GM18861 (cell line): ENCODE results near the gene STUM.
"Not testable (repeated sequence)": the region's sequence is repeated elsewhere in the genome, so short reads cannot be mapped to it uniquely, and the experiment has no call there.

Experiments
- ATAC-seq: cut with Tn5 transposase; IDR thresholded peaks from one replicate; pipeline ENCODE4 v1.9.1; 2021; ENCODE audit not compliant: unreplicated experiment

STUM gene

DNA sequence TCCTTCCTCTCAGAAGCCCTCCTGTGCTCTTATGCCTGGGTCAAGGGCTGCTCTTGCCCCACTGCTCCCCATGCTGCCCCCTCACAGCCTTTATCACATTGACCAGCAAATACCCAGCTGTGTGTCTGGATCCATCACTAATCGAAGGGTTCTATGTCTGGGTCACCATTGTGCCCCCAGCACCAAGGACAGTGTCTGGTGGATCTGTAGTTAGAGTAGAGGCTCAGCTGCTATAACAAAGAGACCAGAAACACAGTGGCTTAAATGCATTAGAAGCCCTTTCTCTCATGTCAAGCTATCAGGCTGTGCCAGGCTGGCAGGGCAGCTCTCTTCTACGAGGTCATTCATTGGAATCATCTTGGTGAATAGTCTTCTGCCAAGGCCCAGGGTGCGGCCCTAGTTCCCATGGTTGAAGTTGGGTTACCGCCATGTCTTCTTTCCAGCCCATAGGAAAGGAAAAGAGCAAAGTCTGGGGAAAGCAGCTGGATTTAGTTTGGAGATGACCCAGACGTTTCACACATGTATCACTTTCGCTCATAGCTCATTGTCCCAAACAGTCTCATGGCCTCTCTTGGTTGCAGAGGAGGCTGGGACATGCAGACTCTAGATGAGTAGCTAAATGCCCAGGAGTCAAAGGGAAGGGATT lies 32.2 kb downstream of the STUM start:
- no peak for ATAC-seq

DNA sequence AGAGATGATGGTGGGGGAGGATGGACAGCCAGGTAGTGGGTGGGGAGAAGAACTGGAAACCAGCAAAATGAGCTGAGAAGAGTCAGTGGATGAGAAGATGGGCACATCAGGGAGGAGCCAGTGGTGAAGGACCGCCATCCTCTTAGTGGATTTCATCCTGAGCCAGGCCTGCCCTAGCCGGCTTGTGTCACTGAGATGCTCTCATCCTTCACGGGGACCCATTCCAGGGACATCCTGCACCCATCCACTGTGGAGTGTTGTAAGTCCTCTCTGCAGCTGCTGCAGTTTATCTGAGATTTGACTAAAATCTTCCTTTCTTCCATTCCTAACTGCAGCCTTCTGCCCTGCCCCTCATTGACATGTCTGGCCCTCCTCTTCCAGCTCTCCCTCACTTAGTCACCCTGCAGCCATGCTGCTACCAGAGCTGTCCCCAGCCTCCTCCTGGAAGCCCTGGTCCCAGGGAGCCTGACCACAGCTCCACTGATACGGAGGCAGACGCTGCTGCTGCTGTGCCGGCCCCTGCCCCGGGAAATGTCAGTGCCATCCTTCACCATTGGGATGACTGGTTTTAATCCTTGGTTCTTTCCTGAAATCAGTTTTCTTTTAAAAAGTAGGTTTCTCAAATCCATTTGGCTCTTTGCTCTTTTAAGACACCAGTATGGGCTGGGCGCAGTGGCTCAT lies 33.2 kb downstream of the STUM start:
- no peak for ATAC-seq

GRCh38 chr1:226582966-226583365 lies 34.4 kb downstream of the STUM start:
- ATAC-seq: no peak

DNA sequence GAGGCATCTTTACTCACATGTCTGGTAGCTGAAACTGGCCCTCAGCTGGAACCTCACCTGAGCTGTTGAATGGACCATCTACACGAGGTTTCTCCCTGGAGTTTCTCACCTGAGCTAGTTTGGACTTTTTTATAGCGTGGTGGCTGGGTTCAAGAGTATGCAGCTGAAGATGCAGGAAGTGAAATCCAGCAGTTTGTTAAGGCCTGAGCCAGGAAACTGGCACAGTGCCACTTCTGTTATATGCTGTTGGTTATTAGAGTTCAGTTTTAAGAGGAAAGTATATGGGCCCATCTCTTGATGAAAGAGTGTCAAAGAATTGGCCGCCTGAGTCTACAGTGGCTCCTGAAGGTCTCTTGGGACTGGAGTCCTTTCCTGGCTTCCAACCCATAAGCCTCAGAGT lies 35.6 kb downstream of the STUM start:
- ATAC-seq: no peak

DNA sequence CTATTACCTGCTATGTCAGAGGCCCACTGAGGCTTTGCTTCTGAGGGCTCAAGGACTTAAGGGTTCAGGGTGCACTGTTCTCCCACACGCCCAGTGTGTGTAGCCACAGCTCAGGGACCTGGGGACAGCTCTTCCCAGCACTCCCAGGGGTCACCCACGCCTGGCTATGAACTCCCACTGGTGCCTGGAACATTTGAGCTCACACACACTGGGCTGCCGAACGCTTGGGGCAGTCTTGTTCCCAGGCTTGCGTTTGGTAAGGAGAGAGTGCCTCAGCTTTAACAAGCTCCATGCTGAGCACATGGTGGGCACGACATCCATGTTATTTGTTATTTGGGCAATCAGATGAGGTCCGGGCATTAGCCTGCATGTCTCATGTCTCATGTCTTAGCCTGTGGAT lies 37.6 kb downstream of the STUM start:
- no peak for ATAC-seq

DNA sequence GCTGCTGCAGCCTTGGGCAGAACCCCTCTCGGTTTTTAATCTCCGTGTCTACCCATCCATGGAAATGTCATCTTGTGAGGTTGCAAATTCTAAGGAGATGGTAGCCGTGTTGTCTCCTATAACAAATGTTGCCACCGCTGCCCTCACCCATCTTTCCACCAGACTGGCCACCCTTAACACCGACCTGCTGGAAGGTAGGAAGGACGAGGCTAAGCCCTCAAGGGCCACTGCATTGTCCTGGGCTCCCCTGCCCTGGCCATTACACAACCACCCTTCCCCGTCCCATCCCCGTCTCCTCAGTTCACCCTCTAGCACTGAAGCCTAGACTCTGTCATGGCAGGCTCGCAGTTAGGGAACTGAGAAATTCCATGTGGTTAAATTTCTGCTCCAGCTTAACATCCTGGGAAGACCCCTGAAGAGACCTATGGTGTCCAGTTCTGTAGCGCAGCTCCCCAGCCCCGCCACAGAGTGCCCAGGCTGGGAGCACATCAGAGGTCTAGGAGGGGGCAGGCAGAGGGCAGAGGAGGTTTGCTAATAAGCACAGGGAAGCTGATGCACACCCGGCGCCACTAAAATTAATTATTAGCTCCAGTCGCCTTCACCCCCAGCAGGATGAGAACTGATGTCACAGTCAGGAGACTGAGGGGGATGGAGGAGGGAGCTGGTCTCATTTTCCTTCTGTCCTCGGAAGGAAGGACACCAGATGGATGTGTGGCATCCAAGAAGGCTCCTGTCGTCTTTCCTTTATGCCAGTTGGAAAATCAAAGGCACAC lies 38.3 kb downstream of the STUM start:
- ATAC-seq: no peak

DNA sequence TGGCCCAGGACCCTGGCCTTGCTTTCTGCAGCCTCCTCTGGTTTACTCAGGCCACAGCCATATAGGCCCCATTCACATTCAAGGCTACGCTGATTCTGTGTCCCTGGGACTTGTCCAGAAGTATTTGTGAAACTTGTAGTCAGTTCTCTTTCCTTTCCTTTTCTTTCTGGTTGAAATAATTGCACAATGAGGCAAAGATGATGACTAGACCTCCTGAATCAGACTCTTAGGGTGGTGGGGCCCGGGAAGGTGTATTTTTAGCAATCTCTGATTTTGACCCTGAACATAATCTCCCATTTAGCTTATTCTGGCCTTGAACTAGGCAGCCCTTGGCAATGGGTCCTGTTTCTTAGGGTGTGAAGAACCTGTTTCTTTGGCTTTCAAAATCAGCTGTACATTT lies 39.9 kb downstream of the STUM start:
- ATAC-seq: no peak

DNA sequence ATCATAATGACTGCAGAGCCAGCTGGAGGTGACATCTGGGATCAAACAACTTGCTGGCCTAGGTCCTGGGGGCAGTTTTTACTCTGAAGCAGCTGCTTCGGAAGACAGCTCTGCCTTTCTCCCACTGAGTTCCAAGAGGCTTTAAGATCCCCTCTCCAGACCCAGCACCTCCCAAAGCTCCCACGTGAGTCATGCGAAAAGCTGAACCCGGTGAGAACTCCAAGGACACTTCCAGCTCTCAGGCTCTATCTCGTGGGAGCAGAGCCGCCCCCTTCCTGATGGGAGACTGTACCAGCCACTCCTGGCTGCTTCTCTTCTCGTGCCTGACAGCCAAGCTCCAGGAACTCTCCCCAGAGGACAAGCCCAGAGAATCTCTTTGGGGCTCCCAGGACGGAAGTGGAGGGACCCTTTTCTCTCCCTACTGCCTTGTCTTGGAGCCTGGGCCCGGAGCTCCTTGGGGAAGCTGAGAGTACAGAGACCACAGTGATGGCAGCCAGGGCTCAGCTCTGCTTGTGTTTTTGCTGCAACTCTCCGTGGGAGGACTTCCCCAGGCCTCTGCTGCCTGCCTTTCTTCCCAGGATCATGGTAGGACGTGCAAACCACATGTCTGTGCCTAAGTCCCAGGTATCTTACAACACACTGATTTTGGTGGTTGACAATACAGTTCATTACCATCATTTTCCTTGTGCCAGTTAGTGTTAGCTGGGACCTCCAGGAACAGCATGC lies 40.6 kb downstream of the STUM start:
- no peak for ATAC-seq

- ATAC-seq: no peak
Observed at GRCh38 chr1:226590614-226591013, 42.0 kb downstream of the STUM start.

DNA sequence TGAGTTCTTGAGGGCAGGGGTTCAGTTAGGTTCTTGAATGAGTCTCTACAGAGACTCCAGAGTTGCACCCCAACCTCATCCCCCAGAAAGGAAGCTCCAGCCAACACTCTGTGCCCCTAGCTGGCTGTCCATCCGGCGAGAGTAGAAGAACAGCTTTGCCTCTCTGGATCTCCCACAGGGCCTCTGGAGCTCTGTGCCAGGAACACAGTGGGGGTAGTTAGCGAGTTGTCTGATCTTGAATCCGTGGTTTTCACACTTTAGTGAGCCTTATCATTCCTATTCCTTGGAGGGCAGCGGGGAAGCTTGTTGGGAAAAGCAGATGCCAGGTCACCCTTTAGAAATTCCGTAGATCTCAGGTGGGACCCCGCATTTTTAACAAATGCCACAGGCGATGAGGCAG lies 45.0 kb downstream of the STUM start:
- no peak for ATAC-seq

- no peak for ATAC-seq
Observed at GRCh38 chr1:226596531-226597165, 48.1 kb downstream of the STUM start.

GRCh38 chr1:226597616-226598454 lies 49.3 kb downstream of the STUM start:
- ATAC-seq: no peak

GRCh38 chr1:226598455-226598849 lies 49.9 kb downstream of the STUM start:
- no peak for ATAC-seq

DNA sequence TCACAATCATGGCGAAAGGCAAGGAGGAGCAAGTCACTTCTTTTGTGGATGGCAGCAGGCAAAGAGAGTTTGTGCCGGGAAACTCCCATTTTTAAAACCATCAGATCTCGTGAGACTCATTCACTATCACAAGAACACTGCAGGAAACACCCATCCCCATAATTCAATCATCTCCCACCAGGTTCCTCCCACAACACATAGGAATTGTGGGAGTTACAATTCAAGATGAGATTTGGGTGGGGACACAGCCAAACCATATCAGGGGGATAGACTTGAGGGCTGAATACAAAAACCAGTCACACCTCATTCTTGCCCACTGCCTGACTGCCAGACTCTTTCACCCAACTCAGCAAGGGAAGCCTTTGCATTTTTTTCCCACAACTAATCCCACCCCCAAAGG lies 50.4 kb downstream of the STUM start:
- not testable (repeated sequence) for ATAC-seq

DNA sequence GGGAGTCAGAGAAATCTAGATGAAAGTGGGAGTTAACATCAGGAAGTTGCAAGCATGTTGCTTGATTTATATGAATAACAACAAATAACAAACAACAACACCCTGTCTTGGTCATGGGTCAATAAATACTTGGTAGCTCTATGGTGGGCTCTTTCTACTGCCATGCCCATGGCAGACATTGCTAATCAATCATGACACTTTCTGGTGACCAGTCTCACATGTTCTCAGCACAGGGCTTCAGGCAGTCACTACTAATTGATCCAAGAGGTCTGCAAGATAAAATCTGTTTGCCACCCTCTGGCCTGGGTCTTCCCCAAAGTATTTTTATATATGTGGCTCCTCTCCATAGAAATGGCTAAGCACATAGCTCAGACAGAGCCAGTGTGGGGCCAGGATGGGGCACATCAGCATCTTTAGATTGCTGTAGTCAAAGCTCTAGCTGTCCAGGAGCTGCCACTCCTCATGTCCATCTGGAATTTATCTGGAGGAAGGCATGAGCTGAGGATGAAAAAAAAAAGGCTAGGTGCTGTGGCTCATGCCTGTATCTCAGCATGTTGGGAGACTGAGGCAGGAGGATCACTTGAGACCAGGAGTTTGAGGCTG lies 51.2 kb downstream of the STUM start:
- ATAC-seq: no peak

GRCh38 chr1:226600254-226600653 lies 51.7 kb downstream of the STUM start:
- ATAC-seq: no peak

DNA sequence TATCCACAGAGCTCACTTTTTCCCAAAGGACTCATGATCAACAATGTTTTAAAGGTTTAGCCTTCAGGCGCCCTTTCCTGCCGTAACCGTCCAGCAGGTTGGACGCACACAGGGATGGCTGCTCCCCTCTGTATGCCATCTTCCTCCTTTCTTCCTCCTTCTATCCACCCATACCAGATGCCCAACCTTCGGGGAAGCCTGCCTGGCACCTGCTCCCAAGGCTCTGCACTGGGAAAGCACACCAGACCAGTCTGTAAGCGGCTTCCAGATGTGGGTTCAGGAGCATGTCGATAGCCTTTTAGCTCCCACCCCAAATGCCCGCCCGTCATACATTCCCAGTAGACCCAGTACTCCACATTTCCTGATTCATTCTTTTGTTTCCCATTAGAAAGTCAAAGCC lies 52.9 kb downstream of the STUM start:
- no peak for ATAC-seq

DNA sequence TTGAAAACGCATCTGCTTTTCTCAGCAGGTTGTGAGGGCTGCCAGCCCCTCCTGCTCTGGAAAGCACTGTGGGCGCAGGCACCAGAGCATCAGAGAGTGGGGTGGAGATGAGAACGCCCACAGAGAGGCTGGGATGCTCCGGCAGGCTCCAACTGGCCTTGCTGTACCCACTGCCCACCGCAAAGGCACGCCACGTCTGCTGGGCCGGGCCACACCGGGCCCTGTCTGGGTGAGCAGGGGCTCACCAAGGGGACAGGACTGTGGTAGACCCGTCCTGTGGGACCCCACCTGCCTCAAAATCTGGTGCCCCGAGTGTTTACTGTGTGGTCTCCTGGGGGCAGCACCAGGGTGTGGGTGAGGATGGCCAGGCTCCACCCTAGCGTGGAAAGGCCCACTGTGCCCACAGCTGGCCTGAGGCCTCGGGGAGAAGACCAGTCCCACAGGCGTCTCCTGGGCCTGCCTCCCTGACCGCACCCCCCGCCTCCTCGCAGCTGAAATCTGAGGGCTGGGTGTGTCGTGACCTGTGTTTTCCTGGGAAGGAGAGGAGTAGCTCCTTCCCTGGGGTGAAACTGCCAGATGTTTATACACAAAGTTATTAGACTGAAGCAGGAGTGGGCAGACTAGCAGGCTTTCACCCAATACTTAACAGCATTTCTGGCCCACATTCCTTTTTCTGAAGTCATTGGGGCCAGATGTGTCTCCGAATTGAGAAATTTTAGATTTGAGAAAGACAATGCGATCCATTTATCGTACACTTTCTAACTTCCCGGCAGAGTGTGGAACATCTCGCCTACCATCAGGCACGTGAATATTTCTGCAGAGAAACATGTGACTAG lies 53.8 kb downstream of the STUM start:
- ATAC-seq: no peak
